A673 (cell line): Measurements from ENCODE around the gene COPZ1. TPM values are rescaled to one million over a fixed set of nuclear protein-coding genes. Genes with fewer than 3 reads are reported as not detected.

Experiments used
- BruUV-seq: library from RNA; stranded (reverse); fragments of 400-500 nt; replicated peaks from 2 replicates; lab custom pipeline; 2021; lab: Mats Ljungman, UMichigan
- CTCF ChIA-PET: fragments of 300-600 bp; sonication (Branson Sonifier 250); formaldehyde crosslinking; loops from one replicate; lab custom pipeline; 2022; ENCODE audit warnings: antibody characterized with exemption; lab: Charles Lee
- POLR2A ChIA-PET: fragments of 300-600 bp; sonication (Branson Sonifier 250); formaldehyde crosslinking; loops from one replicate; lab custom pipeline; 2022; ENCODE audit warnings: antibody characterized with exemption; ENCODE audit not compliant: low non-redundant PET; lab: Charles Lee
- DNase-seq: peaks from one replicate; pipeline ENCODE4 v3.0.0-alpha.2; 2015; ENCODE audit warnings: low spot score
- H3K27ac ChIP-seq: fragments of 200-600 bp; sonication (generic); 2 replicates; pipeline ENCODE4 v1.5.1; 2016; ENCODE audit warnings: mixed run types, low read depth, mild to moderate bottlenecking, mixed read lengths, antibody characterized with exemption, low read length; ENCODE audit not compliant: poor library complexity, severe bottlenecking
- H3K27me3 ChIP-seq: fragments of 200-600 bp; sonication (generic); replicated peaks from 2 replicates; pipeline ENCODE4 v1.6.1; 2017; ENCODE audit warnings: mixed run types, low read depth, mild to moderate bottlenecking, mixed read lengths, antibody characterized with exemption, low read length; ENCODE audit not compliant: insufficient read depth, poor library complexity
- H3K36me3 ChIP-seq: fragments of 200-600 bp; sonication (generic); 2 replicates; pipeline ENCODE4 v1.6.1; 2016; ENCODE audit warnings: mixed run types, mild to moderate bottlenecking, mixed read lengths, antibody characterized with exemption, low read length; ENCODE audit not compliant: insufficient read depth, poor library complexity, severe bottlenecking
- H3K4me1 ChIP-seq: fragments of 200-600 bp; sonication (generic); 2 replicates; pipeline ENCODE4 v1.6.1; 2017; ENCODE audit warnings: mixed run types, mild to moderate bottlenecking, mixed read lengths, antibody characterized with exemption, low read length; ENCODE audit not compliant: insufficient read depth, poor library complexity, severe bottlenecking
- H3K4me3 ChIP-seq: fragments of 200-600 bp; sonication (generic); 2 replicates; pipeline ENCODE4 v1.5.1; 2016; ENCODE audit warnings: low read depth, mixed run types, mild to moderate bottlenecking, mixed read lengths, low read length; ENCODE audit not compliant: poor library complexity, severe bottlenecking
- H3K9me3 ChIP-seq: fragments of 200-600 bp; sonication (generic); 2 replicates; pipeline ENCODE4 v1.6.1; 2016; ENCODE audit warnings: mixed run types, low read depth, mild to moderate bottlenecking, mixed read lengths, antibody characterized with exemption, low read length; ENCODE audit not compliant: poor library complexity, severe bottlenecking
- EZH2 ChIP-seq: fragments of 200-600 bp; sonication (generic); IDR thresholded peaks from 2 replicates; pipeline ENCODE4 v1.6.1; 2017; ENCODE audit warnings: borderline replicate concordance, low read depth, mild to moderate bottlenecking, mixed read lengths, antibody characterized with exemption, low read length; ENCODE audit not compliant: poor library complexity, severe bottlenecking
- intact Hi-C: fragments of 100-400 bp; cut with micrococcal nuclease; formaldehyde crosslinking; loops from one replicate; pipeline ENCODE4 v1.10.0; 2022; ENCODE audit not compliant: unreplicated experiment
- total RNA-seq: library from RNA; stranded (reverse); gene quantifications from 2 replicates; pipeline ENCODE4 v1.2.3, GENCODE V29; 2021
- TF ChIP-seq, protein P1 (sequence below): fragments of 300-800, 200-600 bp; sonication (generic); conservative IDR thresholded peaks from 2 replicates; pipeline ENCODE4 v1.5.1; 2017; ENCODE audit warnings: low read depth, mild to moderate bottlenecking, antibody characterized with exemption, low read length, moderate library complexity, mixed read lengths

The COPZ1 gene
- total RNA-seq, 1 experiment from 2014 or later = 187 TPM

DNA sequence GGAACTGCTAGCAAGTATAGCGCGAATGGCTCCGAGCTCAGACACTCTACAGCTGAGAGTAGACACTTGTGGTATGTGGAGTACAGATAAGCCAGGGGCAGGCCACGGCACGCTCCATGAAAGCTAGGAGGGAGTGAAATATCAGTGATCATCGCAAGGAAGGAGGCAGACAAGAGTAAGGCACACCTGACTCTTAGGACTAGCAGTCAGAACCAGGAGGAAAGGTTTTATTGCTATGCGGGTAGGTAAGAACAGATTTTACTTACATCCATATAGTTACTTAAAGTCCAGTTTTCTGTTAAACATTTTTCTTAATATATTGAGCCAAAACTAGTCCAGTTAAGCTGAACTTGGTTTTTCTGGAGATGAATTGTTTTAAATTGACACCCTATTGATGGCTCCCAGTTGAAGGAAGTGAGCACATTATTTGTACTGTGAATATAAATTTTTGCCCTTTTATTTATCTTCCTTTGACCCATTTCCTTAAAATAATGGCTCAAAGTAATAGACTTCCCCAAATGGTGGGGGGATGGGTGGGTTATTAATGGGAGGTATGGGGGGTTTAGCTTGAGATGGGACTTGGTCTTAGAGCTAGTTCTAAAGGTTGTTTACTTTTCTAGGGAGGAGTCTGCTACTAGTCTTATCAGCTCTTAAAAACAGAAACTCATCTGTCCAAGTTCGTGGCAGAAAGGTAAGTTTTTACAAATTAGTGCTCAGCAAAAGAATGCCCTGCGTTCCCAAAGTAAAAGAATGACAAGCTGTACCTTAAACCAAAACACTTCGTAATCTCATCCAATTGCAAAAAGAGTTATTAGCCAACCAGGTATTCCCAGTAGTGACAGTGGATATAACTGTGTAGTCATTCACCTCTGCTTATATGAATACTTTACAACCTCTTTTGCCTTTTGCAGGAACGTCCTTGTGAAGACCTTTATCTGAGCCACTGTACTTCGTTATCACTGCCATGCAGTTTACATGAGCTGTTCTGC lies 38.6 kb upstream of the COPZ1 start:
- ChIA-PET CTCF (no interaction called here), POLR2A (interaction anchor here (0.5 to 0.8 kb wide), 3 partner anchors 13 to 39 kb away, joined by 4 to 15 read pairs (median 4); partner anchors contain the start of gene COPZ1)
- BruUV-seq = no TSS peak
- no peak overlapping the region for H3K27ac ChIP-seq
- TF ChIP-seq EZH2 = no peak
- TF ChIP-seq, protein P1, sequence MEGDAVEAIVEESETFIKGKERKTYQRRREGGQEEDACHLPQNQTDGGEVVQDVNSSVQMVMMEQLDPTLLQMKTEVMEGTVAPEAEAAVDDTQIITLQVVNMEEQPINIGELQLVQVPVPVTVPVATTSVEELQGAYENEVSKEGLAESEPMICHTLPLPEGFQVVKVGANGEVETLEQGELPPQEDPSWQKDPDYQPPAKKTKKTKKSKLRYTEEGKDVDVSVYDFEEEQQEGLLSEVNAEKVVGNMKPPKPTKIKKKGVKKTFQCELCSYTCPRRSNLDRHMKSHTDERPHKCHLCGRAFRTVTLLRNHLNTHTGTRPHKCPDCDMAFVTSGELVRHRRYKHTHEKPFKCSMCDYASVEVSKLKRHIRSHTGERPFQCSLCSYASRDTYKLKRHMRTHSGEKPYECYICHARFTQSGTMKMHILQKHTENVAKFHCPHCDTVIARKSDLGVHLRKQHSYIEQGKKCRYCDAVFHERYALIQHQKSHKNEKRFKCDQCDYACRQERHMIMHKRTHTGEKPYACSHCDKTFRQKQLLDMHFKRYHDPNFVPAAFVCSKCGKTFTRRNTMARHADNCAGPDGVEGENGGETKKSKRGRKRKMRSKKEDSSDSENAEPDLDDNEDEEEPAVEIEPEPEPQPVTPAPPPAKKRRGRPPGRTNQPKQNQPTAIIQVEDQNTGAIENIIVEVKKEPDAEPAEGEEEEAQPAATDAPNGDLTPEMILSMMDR = no peak
- H3K36me3 ChIP-seq = peaks cover 72% of the 10 kb centered on the region
- intact Hi-C loops = no loop called here
- no peaks in the 10 kb centered on the region for H3K27me3 ChIP-seq
- peaks cover 8% of the 10 kb centered on the region for H3K4me1 ChIP-seq
- no peak for DNase-seq
- H3K4me3 ChIP-seq = no peak overlapping the region
- H3K9me3 ChIP-seq = no peaks in the 10 kb centered on the region

GRCh38 chr12:54287261-54288157 lies 37.4 kb upstream of the COPZ1 start:
- intact Hi-C loops = no loop called here
- TF ChIP-seq, protein P1 = no peak
- TF ChIP-seq EZH2 = no peak

More at GRCh38 chr12:54287261-54288157, 37.4 kb upstream of the COPZ1 start:
- Histone ChIP-seq H3K9me3 (no peaks in the 10 kb centered on the region), H3K27me3 (no peaks in the 10 kb centered on the region), H3K36me3 (peaks cover 60% of the 10 kb centered on the region), H3K4me1 (peaks cover 8% of the 10 kb centered on the region), H3K27ac (peak overlapping the region; percentile 32), H3K4me3 (no peak overlapping the region)
- POLR2A ChIA-PET = interaction anchor here (0.8 to 2.6 kb wide), 2 partner anchors 7 to 38 kb away, joined by 4 to 12 read pairs; partner anchors contain the start of genes CBX5, COPZ1 and HNRNPA1
- BruUV-seq = no TSS peak
- CTCF ChIA-PET = no interaction called here
- no peak for DNase-seq
